GM12875 (cell line): ENCODE data around the gene C10orf105.

ENCODE experiments used
- H3K4me3 ChIP-seq: one replicate; pipeline ENCODE4 v1.5.1; 2011; ENCODE audit warnings: low read depth, low read length, control low read depth
- TF ChIP-seq, protein P1 (sequence below): IDR thresholded peaks from 2 replicates; pipeline ENCODE4 v1.5.1; 2011; ENCODE audit warnings: low read depth, mild to moderate bottlenecking, control low read depth, inconsistent platforms, low read length, moderate library complexity, borderline replicate concordance; ENCODE audit not compliant: insufficient read depth

C10orf105 gene

GRCh38 chr10:71711052-71711623, 8.4 kb downstream of the C10orf105 start:
- TF ChIP-seq, protein P1, sequence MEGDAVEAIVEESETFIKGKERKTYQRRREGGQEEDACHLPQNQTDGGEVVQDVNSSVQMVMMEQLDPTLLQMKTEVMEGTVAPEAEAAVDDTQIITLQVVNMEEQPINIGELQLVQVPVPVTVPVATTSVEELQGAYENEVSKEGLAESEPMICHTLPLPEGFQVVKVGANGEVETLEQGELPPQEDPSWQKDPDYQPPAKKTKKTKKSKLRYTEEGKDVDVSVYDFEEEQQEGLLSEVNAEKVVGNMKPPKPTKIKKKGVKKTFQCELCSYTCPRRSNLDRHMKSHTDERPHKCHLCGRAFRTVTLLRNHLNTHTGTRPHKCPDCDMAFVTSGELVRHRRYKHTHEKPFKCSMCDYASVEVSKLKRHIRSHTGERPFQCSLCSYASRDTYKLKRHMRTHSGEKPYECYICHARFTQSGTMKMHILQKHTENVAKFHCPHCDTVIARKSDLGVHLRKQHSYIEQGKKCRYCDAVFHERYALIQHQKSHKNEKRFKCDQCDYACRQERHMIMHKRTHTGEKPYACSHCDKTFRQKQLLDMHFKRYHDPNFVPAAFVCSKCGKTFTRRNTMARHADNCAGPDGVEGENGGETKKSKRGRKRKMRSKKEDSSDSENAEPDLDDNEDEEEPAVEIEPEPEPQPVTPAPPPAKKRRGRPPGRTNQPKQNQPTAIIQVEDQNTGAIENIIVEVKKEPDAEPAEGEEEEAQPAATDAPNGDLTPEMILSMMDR = no peak
- H3K4me3 ChIP-seq = no peak overlapping the region

- H3K4me3 ChIP-seq = no peak overlapping the region
These were observed 9.1 kb downstream of the C10orf105 start for GRCh38 chr10:71710519-71710918.

DNA sequence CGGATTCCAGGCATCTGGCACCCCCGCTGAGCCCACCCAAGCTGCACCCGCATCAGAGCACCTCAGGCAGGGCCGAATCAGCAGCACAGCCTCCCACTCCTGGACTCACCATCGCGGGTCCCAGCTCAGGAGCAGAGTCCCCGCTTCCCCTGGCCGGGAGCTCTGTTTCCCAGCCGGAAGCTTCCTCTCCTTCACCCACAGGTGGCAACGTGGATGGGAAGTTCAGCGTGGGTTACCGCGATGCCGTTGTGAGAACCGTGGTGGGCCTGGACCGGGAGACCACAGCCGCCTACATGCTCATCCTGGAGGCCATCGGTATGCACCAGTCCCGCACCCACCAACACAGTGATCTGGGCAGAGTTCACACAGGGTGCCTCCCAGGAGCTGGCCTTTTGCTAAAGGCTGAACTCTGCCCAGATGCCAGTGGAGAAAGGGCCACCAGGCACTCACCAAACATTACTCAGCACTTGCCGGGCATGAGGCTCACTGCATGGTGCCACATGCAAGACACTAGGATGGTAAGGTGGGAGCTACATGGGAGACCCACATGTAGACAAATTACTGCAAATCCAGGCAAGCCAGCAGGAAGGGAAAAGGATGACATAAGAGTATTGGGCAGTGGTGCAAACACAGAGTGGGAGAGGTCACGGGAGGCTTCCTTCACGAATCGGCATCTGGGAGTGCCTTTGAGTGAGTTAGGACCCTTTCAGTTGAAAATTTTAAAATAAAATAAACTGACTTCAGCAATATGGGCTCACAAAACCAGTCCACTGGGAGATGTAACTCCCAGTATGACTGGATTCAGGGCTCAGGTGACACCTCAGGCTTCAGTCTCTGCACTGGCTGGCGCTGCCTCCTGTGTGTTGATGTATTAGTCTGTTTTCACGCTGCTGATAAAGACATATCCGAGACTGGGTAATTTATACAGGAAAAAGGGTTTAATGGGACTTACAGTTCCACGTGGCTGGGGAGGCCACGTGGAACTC, 10.4 kb downstream of the C10orf105 start:
- TF ChIP-seq, protein P1 = no peak
- no peak overlapping the region for H3K4me3 ChIP-seq

More at GRCh38 chr10:71710519-71710918, 9.1 kb downstream of the C10orf105 start:
- TF ChIP-seq, protein P1 = no peak

DNA sequence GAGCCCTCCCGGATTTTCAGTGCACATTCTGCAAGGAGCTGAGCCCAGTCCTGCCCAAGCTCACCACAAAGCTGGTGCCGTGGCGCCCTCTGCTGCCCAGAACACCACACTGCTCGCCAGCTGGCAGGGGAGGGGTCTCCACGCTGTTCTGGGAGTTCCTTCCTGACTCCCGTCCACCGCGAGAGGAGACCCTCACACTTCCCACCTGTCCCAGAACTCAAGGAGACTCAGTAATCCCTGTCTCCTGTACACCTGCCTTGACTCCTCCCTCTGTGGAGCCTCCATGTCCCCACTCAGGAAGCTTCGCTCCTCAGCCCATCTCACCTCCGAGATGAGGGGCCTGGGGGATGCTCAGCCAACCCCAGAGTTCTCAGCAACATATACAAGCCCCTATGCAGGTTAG, 11.3 kb downstream of the C10orf105 start:
- H3K4me3 ChIP-seq = no peak overlapping the region
- TF ChIP-seq, protein P1 = peak; percentile 97

- no peak overlapping the region for H3K4me3 ChIP-seq
- TF ChIP-seq, protein P1 = no peak
These were observed 12.3 kb downstream of the C10orf105 start for GRCh38 chr10:71707240-71707789.

- TF ChIP-seq, protein P1 = no peak
- no peak overlapping the region for H3K4me3 ChIP-seq
These were observed 13.1 kb downstream of the C10orf105 start for GRCh38 chr10:71706216-71707121.
